Erythroblast (primary cell): ENCODE results near the gene CD44.

Source experiments
- DNase-seq, 2 experiments: peaks; one replicate each; lab custom pipeline; 2025; lab: John Stamatoyannopoulos, UW
- GATA1 ChIP-seq: IDR thresholded peaks from 2 replicates; pipeline ENCODE4 v1.6.1; 2011; ENCODE audit warnings: low read depth, mild to moderate bottlenecking, control low read depth, low read length, moderate library complexity
- POLR2A ChIP-seq: IDR thresholded peaks from 2 replicates; pipeline ENCODE4 v1.6.1; 2011; ENCODE audit warnings: mild to moderate bottlenecking, low read length

The CD44 gene

DNA sequence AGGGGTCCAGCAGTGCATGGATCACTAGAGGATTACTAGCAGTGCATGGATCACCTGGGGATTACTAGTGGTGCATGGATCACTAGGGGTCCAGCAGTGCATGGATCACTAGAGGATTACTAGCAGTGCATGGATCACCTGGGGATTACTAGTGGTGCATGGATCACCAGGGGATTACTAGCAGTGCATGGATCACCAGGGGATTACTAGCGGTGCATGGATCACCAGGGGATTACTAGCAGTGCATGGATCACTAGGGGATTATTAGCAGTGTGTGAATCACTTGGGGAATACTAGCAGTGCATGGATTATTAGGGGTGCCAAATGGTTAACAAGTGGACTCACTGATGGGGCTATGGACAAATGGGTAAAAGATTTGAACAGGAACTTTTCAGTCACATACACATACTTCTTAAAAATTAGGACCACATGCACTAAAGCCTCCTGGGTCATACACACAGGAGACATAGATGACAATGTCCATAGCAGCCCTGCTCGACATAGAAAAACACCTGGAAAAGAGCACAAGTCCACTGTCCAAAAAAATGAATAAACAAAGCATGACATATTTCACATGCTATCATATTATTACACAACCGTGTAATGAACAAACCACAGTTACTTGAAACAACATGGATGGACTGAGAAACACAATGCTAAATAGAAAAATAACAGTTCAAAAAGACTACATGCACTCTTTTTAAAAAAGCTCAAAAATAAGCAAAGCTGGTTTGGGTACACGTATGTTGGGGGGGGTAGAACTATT is 109.8 kb downstream of the CD44 start:
- DNase-seq: no peak
- TF ChIP-seq POLR2A: no peak
- TF ChIP-seq GATA1: no peak

DNA sequence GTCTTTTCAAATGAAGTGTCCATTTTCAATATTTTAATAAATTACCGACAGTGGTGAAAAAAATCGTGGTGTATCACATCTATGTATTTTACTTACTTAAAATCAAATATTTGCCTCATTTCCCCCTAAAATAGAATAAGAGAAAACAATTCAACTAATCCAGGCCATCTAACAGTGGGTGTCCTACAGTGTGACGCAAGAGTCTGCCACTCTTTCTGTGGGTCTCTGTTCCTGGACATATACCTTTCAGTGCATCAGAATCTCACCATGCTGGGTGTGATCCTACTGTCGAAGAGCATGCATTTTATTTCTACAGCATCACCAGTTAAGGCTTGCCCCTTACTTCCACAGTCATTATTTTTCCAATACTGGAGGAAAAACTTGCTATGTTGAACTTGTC is 111.2 kb downstream of the CD44 start:
- TF ChIP-seq POLR2A (no peak), GATA1 (no peak)
- no peak for DNase-seq

DNA sequence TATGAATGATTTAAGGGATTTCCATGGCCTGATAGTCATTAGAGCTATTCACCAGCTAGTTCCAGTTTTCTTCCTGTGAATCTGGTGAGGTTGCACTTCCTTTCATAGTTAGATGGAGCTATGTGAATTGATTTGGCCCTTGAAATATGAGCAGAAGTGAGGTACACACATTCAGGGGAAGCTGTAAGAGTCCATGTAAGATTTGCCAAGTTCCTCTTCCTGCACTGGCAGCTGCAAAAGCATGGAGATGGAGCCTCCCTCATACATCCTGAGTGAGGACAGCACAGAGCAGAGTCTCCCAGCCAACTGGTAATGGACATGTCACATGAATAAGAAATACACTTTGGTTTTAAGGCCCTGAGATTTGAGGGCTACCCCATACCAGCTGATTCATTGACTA is 111.7 kb downstream of the CD44 start:
- no peak for DNase-seq
- TF ChIP-seq GATA1 (no peak), POLR2A (no peak)

DNA sequence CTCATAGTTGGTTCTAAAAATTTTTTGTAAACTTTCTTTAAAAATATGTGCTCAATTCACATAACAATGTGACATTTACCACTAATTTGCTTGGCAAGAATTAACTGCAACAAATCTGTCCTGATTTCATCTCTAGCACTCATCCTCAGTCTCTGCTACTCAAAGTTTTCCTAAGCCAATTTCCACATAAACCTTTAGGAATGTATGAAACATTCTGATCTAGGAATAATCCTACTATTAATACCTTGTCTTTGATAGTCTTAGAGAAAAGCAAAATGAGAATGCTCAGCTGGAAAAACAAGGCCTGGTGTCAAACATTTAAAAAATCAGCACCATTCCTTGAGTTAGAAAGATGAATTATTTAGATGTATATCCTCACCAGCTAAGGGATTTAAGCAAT is 114.3 kb downstream of the CD44 start:
- TF ChIP-seq GATA1 (no peak), POLR2A (no peak)
- DNase-seq: no peak

DNA sequence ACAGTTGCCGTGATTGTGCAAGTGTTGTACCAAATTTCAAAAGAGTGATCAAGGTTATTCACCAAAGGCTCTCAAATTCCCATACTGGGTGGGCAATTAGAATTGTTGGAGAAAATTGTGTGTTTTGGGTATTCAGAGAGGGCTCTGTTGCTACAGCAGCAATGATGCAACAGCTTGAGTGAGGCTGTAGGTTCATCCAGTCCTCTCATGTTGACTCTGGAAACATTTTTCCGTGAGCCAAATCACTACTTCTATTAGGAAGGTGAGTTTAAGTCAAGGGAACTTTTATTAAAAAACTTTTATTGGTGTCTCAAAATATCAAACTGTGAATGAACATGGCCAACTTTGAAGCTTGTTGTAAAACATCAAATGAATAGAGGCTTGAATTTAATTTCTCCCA is 116.5 kb downstream of the CD44 start:
- DNase-seq: no peak

DNA sequence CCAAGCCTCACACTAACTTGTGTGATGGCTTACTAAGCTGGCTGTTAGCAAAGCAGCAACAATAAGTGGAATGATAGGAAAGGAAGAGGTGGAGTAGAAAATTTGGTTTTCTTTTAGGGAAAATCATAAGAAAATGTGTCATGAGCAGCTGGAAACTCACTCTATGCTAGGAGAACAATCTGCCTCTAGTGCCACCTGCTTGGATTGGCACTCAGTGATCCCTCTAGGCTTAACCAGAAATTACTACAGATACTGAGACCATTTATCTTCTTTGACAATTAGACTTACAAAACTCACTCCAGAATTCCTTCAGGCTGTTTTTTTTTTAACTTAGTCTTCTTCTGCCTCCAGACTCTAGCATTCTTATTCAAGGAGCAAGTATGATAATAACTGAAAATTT is 117.3 kb downstream of the CD44 start:
- TF ChIP-seq POLR2A (no peak), GATA1 (no peak)
- DNase-seq: no peak

More for the DNA sequence above, 116.5 kb downstream of the CD44 start:
- no peak for TF ChIP-seq POLR2A
- TF ChIP-seq GATA1: no peak

DNA sequence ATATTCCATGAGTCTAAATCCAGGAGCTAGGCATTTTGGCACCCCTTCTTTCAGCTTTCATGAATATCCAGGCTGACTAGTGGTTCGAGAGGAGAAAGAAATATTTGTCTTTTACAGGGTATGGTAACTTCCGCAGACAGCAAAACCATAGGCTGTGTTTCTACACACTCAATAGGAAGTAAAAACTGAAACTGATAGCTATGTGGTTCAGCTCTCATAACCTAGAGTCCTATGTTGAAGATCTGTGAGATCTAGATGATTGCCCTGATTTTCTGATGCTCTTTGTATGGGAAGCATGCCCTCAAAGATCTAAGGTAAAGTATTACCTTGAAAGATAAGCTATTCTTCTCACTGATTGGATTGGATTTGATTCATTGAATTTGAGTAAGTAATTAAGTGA is 118.3 kb downstream of the CD44 start:
- DNase-seq: no peak
- TF ChIP-seq GATA1: no peak
- no peak for TF ChIP-seq POLR2A

DNA sequence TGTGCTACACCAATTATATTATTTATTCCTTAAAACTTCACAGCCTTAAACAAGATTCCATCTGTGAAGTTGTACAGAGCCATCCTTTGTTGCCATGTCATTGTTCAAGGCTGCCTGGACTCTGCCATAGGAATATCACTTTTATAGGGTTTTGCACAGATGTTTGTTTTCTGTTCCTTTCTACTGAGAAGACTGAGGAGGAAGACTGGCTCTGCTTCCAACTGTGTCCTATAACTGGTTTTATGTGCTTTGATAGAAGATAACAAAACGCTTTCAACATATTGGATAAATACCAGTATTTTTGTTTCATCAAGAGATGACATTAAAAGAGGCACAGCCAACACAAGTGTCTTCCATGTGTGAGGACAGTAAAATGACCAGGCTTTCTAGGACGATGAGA is 120.6 kb downstream of the CD44 start:
- TF ChIP-seq GATA1 (no peak), POLR2A (no peak)
- no peak for DNase-seq

DNA sequence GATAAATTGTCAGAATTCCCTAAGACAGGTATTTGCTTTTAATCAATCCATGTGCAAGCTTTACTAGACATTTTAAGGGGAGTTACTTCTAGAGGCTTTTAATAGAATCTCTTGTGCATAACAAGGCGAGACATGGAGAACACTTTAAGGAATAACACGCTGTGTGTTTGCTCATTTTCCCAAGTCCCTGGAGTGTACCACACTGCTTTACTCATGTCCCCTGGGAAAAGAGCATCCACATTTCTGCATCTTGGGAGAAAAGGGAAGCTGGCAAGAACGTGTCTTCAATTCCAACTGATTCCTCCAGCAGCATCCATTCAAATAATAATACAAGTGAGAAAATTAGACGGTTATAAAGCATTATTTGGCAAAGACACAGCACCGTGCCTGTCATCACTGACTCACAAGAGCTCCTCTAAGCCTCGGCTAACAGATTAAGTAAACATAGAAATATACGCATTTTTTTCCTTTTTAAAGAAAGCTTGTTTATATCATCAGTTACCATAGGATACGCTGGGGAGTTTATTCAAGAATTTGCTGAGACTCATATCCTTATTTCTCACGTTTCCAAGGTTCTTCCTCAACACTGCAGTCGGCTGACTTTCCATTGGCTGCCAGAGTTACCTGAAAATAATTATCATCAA is 121.5 kb downstream of the CD44 start:
- TF ChIP-seq GATA1 (no peak), POLR2A (no peak)
- DNase-seq: no peak

DNA sequence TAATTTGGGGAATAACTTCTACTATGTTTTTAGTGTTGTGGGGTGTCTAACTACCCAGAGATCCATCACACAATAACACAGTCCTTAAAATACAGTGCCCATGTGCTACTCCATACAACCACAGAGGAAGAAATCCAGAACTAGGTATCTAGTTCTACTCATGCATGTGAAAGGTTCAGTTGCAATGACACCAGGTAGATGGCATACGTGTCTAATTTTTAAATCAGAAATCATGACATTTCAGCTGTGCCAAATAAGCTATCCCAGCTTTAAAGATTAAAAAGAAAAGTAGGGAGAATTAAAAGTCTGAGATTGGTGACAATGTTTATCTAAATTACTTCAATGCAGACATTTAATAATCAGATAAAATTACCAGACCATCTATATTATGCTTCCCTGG is 122.2 kb downstream of the CD44 start:
- DNase-seq: no peak
- no peak for TF ChIP-seq POLR2A
- TF ChIP-seq GATA1: no peak

DNA sequence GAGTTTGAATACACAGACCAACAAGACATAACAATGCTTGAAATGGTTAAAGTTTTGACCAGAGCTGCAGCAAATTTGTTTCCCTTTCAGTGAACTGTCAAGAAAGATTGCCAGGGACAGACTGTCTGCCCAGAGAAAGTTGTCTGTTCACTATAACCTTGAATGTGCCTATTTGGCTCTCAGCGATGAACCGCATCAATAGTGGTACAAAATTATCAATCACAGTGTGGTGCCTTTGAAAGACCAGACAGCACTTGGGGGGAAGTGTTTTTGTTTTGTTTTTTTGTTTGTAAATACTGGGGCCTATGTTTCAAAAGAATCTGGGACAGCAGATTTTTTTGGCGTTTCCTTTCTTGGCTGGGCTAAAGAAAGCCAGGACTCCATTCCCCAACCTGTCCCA is 123.1 kb downstream of the CD44 start:
- TF ChIP-seq POLR2A (no peak), GATA1 (no peak)
- DNase-seq: no peak

DNA sequence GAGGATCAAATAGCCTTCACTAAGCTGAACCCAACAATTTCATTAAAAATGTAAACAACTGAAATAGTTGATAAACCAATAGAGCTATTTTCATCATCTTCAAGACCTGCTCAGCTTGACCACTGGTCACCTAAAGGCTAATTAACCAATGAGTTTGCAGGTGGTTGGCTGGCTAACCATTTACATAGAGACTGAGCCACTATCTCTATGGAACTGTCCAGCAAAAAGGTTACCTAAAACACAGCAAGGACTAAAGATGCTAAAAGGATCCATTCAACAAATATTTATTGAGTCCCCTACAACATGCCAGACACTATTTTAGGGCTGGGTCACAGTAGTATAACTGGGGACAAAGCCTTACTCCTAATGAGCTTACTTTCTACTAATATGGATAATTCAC is 123.8 kb downstream of the CD44 start:
- no peak for DNase-seq
- TF ChIP-seq GATA1 (no peak), POLR2A (no peak)

DNA sequence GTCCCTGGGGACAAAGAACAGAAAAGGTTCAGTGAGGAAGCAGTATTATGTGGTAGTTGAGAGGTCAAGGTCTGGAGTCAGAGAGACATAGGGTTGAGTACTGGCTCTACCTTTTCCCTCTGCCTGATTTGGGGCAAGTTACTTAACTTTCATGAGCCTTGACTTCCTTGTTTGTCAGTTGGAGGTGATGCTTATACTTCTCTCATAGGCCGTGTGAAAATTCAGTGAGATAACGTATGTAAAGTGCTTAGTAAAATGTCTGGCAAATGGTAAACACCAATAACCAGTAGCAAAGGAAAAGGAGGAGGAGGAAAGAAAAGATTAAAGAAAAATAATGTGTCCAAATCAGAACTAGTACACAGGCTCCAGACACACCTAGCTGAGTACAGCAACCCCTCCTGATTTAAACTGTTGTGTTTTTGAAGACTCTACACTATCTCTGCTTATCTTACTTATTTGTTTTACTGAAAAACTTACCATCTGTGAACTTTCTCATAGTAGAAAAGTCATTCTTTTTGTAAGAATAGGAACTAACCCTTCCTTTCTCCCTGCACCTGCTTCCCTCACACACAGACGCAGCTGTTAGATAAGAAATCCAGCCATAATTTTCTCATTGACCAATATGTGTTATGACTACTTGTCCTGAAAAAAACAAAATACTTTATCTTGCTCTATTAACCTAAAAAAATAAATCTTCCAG is 126.9 kb downstream of the CD44 start:
- DNase-seq: no peak
- TF ChIP-seq GATA1 (no peak), POLR2A (no peak)

DNA sequence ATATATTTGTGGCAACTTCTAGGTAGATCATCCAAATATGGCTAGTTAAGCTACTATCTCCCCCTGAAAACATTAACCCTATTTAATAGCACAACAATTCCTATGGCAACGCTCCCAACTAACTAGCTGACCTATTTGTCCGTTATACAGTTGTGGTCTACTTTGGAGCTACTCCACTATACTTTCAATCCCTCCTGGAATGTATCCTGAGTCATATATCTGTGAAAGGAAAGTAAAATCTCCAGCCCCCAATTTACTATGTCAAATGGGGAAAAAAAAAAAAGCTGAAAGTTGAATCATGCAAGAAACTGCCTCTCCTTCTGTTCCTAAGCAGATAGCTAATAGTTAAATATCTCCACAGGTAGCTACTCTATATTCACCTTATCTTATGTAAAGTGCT is 128.5 kb downstream of the CD44 start:
- TF ChIP-seq GATA1 (no peak), POLR2A (no peak)
- no peak for DNase-seq
